D341Med (cell line): ENCODE data around the gene POU2F2.

ENCODE experiments used
- DNase-seq: peaks from one replicate; pipeline ENCODE4 v3.0.0; 2012; ENCODE audit warnings: low spot score

Gene POU2F2

DNA sequence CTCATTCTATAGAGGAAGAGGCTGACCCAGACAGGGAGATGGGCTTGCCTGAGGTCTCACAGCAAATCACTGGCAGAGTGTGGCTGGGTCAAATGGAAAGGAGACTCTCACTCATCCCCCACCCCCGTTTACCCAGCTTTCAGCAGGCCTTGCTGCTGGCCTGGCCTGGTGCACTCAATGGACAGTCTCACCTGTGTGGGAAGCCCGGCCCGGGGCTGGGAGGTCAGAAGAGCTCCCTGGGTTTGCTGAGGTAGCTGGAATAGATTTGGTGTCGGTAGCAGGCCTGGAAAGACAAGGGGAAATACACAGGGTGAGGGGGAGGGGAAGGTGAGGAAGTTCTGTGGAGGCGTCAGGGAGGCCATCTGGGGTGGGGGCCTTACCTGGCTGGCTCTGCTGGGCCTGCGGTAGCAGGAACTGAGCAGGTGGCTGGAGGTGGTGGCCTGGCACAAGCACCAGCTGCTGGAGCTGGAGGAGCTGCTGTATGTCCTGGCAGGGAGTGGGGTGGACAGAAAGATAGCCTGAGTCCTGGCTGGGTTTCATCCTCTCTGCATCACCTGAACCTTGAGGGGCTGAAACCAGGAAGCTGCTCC, 32.8 kb downstream of the POU2F2 start:
- DNase-seq = no peak

DNA sequence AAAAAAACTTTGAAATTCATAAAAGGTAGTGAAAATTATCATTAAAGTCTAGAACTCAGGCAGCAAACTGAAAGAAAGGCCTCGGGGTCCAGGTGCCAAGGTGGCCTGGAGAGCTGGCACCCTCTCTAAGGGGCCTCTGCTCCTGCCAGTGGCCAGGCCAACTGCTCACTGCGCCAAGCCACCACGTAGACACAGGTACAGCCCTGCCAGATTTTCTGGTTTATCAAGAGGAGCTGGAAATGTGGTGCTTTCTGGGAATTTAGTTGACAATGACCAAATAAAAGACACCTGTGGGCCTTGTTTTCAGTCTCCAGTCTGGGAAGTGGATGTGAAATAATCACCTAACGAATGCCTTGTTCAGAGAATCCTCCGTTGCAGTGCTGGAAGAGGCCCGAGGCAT, 33.5 kb downstream of the POU2F2 start:
- no peak for DNase-seq

DNA sequence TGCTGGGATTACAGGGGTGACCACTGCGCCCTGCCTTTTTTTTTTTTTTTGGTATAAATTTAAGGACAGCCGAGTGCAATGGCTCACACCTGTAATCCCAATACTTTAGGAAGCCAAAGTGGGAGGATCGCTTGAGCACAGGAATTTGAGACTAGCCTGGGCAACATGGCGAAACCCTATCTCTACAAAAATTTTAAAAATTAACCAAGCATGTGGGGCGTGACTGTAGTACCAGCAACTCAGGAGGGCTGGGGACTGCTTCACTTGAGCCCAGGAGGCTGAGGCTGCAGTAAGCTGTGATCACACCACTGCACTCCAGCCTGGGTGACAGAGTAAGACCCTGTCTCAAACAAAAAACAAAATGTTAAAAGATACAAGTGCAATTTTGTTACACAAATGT, 34.8 kb downstream of the POU2F2 start:
- no peak for DNase-seq

DNA sequence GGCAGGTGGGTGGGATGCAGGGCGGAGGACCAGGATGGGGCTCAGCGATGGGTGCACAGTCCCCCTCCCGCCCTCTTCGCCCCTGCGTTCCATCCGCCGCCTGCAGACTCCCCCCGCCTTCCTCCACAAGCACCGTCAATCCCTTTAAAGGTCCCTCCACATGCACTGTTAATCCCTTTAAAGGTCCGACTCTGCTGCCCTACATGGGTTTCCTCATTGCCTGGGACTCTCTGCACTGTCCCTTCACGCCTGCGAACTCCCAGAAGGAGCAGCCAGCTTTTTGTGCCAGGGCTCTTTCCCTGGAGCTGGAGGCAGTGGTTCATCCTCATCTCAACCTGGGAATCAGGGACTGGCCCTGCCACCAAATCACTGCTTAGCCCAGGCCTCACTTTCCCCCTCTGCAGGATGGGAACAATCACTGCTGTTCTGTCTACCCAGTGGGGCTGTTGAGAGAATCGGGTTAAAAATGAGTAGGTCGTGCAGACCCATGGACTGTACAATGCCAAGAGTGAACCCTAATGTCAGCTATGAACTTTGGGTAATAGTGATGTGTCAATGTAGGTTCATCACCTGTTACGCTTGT, 35.9 kb downstream of the POU2F2 start:
- DNase-seq = no peak

DNA sequence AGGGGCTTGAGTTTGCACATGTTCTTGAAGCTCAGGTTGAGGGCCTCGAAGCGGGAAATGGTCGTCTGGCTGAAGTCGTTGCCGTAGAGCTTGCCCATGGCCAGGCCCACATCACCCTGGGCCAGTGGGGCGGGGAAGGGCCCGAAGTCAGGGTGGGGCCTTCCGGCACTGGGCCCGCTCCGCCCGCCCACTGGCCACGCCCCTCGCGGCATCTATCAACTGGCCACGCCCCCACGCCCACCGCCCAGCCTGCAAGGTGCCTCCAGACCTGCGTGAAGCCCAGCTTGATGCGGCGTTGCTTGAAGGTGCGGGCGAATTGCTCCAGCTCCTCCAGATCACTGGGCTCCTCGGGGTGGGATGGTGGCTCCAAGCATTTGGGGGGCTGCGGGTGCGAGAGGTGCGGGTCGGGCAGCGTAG, 36.4 kb downstream of the POU2F2 start:
- no peak for DNase-seq

DNA sequence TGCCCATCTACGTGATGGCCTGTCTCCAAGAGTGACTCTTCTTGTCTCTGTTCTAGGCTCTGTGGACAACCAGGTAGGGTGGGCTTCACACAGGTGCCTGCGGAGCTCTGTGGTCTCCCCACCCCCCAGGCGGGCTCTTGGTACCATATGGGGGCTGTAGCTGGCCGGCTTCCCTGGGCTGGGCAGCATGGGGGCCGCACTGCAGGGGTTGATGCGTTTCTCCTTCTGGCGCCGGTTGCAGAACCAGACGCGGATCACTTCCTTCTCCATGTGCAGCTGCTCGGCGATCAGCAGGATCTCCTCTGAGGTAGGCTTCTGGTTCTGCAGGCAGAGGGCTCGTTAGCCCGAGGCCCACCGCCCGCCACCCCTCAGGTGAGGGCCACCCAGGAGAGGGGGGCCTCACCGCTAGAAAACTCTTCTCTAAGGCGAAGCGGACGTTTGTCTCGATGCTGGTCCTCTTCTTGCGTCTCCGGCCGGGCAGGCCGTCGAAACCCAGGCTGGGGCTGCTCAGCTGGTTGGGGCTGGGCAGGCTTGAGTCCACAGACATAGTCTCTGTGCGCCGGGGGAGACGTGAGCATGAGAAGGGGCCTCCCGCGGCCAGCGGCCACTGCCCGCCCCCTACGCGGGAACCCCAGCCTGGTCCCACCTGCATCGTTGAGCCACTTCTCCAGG, 37.0 kb downstream of the POU2F2 start:
- no peak for DNase-seq

DNA sequence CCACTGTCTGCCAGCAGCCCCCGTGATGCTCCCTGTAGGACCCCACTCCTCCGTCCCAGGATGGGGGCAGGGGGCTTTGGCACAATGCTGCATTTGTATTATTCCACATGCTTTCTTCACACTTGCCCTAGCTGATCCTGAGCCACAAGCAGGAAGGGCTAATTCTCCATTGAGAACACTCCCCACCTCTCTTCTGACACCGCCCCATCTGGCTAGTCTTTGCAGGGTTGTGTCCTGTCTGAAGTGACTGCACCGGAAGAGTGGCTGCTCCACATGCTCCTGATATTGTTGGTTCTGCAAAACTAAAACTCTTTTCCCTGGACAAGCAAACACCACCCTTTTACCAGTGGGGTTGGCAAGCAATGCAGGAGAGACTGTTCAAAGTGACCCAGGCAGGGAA, 38.3 kb downstream of the POU2F2 start:
- DNase-seq = no peak

DNA sequence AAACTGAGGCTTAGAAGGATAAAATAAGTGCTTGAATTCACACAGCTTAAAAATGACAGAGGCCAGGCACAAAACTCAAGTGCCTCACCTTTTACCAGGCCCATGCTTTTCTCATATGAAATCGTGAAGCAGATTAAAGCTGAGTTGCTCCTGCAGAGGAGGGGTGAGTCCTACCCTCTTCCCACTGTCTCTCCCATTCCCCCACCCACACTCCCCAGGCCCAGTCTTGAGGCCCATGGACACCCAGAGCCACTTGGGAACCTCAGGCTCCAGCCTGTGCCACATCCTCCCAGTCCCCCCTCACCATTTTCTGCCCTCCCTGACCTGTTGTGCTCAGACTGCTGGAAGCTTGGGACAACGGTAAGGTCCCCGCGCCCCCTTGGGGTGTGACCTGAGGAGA, 38.7 kb downstream of the POU2F2 start:
- DNase-seq = no peak

DNA sequence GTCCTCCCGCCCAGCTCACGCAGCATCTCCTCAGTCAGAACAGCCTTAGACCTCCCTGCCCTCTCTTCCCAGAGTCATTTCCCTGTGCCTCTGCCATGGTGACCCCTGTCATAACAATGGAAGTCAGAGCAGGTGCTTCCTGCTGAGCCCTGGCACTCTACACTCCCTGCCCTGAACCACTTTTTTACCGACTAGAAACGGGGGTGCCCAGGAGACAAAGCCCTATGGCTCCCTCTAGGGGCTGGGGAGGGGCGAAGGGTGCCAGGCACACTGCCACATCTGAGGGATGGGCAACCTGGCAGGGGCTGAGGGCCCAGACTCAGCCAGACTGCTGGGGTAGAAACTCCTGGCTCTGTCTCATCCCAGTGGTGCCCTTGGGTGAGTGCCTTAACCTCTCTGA, 39.9 kb downstream of the POU2F2 start:
- peak; percentile 88 for DNase-seq

DNA sequence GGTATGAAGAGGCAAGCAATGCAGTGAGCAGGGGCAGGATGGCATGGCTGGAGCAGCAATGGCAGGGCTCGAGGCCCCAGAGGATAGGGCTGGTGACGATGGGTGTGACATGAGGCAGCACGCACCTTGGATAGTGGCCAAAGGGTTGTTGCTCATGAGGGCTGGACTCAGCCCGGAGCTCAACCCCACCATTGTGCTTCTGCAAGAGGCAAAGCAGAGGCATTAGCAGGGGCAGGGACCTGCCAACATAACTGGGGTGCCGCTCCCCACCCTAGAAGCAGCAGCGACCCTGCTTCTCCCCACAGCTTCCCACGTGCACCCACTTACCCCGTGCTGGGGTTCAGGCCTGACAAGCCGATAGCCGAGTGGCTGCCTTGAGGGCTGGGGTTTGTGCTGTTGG, 40.5 kb downstream of the POU2F2 start:
- peak; percentile 55 for DNase-seq

DNA sequence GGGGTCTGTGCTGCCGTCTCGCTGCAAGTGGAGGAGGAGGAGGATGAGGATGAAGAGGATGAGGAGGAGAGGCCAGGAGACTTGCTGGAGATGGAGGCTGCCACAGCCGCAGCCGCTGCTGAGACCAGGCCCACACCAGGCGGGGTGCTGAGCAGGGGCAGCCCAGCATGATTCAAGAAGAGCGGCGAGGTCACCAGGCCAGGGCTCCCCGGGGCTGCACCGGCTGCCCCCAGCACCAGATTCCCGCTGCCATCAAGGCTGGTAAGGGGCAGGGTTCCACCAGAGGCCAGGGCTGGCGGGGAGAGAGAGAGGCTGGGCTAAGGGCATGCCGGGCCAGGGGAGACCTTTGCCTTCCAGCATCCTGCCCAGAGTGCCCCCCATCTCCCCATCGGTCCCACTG, 40.9 kb downstream of the POU2F2 start:
- no peak for DNase-seq

DNA sequence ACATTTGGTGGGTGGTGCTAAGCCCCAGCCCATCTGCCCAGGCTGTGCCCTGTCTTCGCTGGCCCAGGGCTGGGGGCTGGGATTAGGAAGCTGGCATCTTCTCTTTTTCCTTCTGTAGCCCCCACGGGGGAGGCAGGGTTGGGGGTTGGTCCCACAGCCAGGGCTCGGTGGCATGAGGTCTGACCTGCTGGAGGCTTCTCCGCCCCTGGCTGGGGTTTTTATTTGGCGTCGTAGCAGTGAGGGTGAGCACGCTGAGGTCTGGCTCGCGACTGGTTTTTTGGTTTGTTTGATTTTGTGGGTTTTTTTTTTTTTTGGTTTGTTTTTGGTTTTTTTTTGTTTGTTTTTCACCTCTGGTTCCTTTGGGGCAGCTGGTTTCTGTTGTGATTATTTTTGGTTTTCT, 41.6 kb downstream of the POU2F2 start:
- DNase-seq = peak; percentile 74

DNA sequence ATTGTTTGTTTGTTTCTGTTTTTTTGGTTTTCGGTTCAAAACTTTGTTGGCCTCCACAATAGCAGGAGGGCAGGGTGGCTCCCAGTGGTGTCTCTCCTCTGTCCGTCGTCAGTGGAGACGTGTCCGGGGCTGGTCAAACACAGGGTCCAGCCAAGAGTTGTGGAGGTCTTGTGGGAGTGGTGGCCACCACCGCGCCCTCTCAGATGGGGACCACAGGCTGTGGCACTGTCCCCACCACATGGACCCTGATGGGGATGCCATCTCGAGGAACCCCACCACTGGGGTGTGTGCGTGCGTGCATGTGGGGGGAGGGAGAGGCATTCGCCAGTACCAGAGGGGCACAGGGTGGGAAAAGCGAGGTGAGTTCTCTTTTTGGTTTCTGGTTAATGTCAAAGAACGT, 42.5 kb downstream of the POU2F2 start:
- DNase-seq = no peak

DNA sequence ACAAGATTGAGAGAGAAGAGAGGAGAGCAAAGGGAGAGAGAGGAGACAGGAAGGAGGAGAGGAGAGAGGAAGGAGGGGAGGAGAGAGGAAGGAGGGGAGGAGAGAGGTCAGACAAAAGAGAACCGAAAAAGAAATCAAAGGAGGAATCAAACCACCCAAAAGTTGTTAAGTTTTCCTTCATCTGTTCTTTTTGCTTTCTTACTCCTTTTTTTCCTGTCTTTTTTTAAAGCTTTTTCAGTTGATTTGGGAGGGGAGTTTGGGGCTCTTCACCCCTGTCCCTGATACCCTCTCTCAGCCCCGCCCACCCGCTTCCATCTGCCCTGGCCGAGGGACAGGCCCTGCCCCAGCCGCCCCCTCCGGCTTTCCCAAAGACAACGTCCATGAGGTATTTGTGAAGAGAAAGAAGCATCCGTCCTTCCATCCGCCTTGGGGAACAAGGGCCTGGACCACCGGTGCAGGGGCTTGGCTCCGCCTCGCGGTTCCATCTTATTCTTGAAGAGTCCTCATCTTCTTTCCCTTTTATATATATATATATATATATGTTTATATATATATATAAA, 43.0 kb downstream of the POU2F2 start:
- DNase-seq = no peak

DNA sequence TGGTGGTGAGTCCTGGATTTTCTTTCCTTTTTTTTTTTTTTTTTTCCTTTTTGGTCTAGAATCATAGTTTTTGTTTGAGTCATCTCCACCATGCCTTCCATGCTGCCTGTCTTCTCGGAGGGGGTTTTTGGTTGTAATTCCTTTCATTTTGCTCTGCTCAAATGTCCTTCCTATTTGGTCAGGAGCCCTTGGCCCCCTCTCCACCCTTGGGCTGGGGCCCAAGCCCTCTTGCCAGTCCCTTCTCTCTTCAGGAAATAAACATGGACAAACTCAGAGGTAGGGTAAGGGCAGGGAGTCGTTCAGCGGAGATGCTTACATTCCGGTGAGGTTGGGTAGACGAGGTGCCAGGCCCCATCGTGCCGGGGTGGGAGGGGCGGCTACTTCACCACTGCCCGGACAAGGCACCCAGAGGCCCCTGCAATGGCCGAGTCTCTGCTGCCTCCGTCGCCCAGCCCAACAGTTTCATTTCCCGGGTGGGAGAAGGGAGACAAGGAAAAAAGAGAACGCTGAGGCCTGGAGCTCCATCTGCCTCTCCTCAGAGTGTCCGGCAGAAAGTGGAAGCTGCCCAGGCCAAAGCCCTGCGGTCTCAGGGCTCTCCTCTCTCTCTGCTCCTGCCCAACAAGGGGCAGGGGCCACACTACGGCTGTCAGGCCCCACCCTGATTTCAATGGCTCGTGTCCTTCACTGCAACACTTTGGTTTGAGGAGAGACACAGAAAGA, 43.6 kb downstream of the POU2F2 start:
- no peak for DNase-seq

DNA sequence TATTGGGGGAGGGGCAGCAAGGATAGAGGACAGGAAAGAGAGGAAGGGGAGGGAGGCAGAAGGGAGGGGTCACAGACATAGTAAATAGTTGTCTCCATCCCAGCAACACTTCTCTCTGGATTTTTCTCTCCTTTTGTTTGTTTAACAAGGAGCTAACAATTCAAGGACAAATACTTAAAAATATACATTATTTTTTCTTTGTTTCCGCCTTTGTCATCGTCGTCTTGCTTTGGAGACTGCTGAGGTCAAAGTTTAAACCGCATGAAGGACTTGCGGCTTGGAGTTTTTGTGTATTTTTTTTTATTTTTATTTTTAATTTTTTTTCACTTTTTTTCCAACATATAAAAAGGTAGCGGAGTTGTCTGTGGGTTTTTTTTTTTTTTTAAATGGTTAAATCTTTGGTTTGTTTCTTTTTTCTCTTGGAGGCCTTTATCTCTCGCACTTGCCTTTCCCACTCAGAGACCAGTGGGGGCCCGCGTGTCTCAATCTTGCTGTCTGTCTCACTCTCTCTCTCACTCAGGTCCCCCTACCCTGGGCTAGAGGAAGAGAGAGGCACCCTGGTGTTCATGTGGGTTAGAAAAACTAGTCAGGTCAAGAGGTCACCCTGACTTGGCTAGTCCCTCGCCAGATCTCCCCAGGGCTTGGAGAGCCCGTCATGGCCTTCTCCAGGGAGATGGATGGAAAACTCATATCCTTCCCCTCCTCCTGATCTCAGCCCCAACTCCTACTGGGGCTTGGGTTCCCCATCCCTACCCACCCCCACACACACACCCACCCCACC, 45.3 kb downstream of the POU2F2 start:
- no peak for DNase-seq

DNA sequence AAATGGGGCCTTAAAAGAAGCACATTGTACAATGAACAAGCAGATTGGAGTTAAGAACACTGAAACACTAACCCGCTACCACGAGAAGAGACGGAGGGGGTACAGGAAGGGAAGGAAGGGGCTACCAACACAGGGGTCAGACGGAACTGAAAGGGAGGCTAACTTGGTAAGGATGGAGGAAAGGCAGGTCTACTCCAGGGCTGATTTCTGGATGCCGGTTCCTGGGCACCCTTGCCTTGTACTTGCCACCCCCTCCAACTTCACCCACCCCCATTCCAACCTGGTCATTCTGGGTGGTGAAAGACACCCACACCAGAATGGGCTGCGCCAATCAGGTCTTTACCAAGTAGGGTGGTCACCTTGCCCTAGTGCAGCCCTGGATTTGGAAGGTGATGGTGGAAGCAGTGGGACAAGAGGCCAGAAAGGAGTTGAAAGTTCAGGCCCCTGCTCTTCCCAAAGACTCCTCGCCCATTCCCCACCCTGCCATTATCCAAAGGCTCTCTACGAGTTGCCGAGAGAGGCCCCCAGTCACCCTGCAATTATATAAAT, 46.0 kb downstream of the POU2F2 start:
- no peak for DNase-seq

DNA sequence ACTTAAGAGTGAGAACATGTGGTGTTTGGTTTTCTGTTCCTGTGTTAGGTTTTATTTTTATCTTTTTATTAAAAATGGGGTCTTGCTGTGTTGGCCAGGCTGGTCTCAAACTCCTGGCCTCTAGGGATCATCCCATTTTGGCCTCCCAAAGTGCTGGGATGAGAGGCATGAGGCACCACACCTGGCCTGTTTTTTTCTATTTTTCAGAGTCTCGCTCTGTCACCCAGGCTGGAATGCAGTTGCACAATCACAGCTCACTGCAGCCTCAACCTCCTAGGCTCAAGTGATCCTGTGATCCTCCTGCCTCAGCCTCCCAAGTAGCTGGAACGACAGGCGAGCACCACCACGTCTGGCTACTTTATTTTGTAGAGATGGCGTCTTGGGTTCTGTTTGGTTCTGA, 48.7 kb downstream of the POU2F2 start:
- no peak for DNase-seq

DNA sequence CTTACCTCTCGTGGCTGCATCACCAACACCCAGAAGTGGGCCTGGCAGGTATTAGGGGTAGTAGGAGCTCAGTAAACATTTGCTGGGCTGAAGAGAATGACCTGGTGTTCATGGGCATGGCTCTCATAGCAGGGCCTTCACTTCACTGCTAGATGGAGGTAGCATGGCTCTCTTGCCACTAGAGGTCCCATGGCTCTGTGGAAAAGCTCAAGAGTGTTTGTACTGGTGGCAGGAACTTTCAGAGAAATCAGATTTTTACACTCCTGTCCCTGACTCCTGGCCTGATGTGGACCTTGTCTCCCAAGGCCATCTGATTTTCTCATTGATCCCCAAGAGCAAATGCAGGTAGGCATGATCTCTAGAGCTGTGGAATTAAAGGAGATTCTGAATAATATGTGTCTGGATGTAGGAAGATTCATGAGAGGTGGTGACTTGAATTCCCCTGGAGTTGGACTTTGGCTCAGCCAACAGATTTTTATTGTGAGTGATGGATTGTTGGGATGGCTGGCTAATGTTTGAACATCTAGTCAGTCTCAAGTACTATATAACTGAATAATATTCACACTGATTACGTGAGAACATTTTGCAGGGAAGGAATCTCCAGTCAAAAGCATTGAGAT, 50.6 kb downstream of the POU2F2 start:
- DNase-seq = peak; percentile 56

DNA sequence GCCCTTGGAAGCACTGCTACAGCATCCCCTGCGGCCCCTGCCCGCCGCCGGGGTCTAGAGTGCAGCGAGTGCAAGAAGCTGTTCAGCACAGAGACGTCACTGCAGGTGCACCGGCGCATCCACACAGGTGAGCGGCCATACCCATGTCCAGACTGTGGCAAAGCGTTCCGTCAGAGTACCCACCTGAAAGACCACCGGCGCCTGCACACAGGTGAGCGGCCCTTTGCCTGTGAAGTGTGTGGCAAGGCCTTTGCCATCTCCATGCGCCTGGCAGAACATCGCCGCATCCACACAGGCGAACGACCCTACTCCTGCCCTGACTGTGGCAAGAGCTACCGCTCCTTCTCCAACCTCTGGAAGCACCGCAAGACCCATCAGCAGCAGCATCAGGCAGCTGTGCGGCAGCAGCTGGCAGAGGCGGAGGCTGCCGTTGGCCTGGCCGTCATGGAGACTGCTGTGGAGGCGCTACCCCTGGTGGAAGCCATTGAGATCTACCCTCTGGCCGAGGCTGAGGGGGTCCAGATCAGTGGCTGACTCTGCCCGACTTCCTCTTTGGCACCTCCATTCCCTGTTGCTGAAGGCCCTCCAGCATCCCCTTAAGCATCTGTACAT, 51.4 kb downstream of the POU2F2 start:
- no peak for DNase-seq
